HG02588 (cell line): Measurements from ENCODE around the gene TBL1XR1.
"Not testable (repeated sequence)": the region's sequence is repeated elsewhere in the genome, so short reads cannot be mapped to it uniquely, and the experiment has no call there.

Source experiments
- ATAC-seq: cut with Tn5 transposase; IDR thresholded peaks from one replicate; pipeline ENCODE4 v1.9.1; 2021; ENCODE audit warnings: mild to moderate bottlenecking, moderate library complexity; ENCODE audit not compliant: unreplicated experiment

Gene TBL1XR1

GRCh38 chr3:177144922-177145321, 52.4 kb downstream of the TBL1XR1 start:
- ATAC-seq, result peak; percentile 61

GRCh38 chr3:177141899-177142646, 55.2 kb downstream of the TBL1XR1 start:
- ATAC-seq, result no peak

- ATAC-seq, result no peak
These were observed 55.8 kb downstream of the TBL1XR1 start for GRCh38 chr3:177141471-177141870.

GRCh38 chr3:177139220-177139619, 58.1 kb downstream of the TBL1XR1 start:
- ATAC-seq, result not testable (repeated sequence)

- no peak for ATAC-seq
These were observed 59.2 kb downstream of the TBL1XR1 start for GRCh38 chr3:177137774-177138705.

- no peak for ATAC-seq
These were observed 60.5 kb downstream of the TBL1XR1 start for GRCh38 chr3:177136741-177137140.

- ATAC-seq, result no peak
These were observed 61.3 kb downstream of the TBL1XR1 start for GRCh38 chr3:177135841-177136492.

GRCh38 chr3:177134816-177135210, 62.5 kb downstream of the TBL1XR1 start:
- ATAC-seq, result no peak

- ATAC-seq, result no peak
These were observed 63.1 kb downstream of the TBL1XR1 start for GRCh38 chr3:177133860-177134815.

- ATAC-seq, result no peak
These were observed 65.2 kb downstream of the TBL1XR1 start for GRCh38 chr3:177131927-177132636.

GRCh38 chr3:177127008-177127407, 70.3 kb downstream of the TBL1XR1 start:
- no peak for ATAC-seq

GRCh38 chr3:177126015-177126773, 71.1 kb downstream of the TBL1XR1 start:
- ATAC-seq, result no peak

- no peak for ATAC-seq
These were observed 72.4 kb downstream of the TBL1XR1 start for GRCh38 chr3:177124882-177125281.

GRCh38 chr3:177123822-177124221, 73.5 kb downstream of the TBL1XR1 start:
- no peak for ATAC-seq

GRCh38 chr3:177122183-177122856, 75.0 kb downstream of the TBL1XR1 start:
- ATAC-seq, result no peak

GRCh38 chr3:177119829-177120228, 77.5 kb downstream of the TBL1XR1 start:
- no peak for ATAC-seq

- no peak for ATAC-seq
These were observed 83.0 kb downstream of the TBL1XR1 start for GRCh38 chr3:177114253-177114652.

- no peak for ATAC-seq
These were observed 85.7 kb downstream of the TBL1XR1 start for GRCh38 chr3:177111541-177111949.
